GM18951 (cell line): ENCODE results near the gene SOS1.

Source experiments
- POLR2A ChIP-seq: IDR thresholded peaks from 4 replicates; pipeline ENCODE4 v1.6.1; 2011; ENCODE audit warnings: mild to moderate bottlenecking; ENCODE audit not compliant: insufficient read length, insufficient read depth; ENCODE audit errors: extremely low read depth
- in situ Hi-C: fragments of 300-500 bp; cut with MboI; formaldehyde crosslinking; loops from one replicate; pipeline ENCODE4 v1.12.0; 2022; ENCODE audit warnings: low sequenced_read_pairs, mixed read lengths, inconsistent platforms; ENCODE audit not compliant: unreplicated experiment

The SOS1 gene

GRCh38 chr2:38975042-38975441 lies 145.8 kb downstream of the SOS1 start:
- in situ Hi-C loops, result no loop called here

GRCh38 chr2:38973266-38973665 lies 147.6 kb downstream of the SOS1 start:
- in situ Hi-C loops, result no loop called here
- TF ChIP-seq POLR2A, result no peak

More at GRCh38 chr2:38975042-38975441, 145.8 kb downstream of the SOS1 start:
- TF ChIP-seq POLR2A, result no peak

- in situ Hi-C loops, result no loop called here
- no peak for TF ChIP-seq POLR2A
Observed at GRCh38 chr2:38971377-38971776, 149.5 kb downstream of the SOS1 start.

- TF ChIP-seq POLR2A, result no peak
- in situ Hi-C loops, result no loop called here
Observed at GRCh38 chr2:38968021-38968420, 152.8 kb downstream of the SOS1 start.

- no peak for TF ChIP-seq POLR2A
- in situ Hi-C loops, result no loop called here
Observed at GRCh38 chr2:38966678-38967077, 154.2 kb downstream of the SOS1 start.

- in situ Hi-C loops, result no loop called here
- no peak for TF ChIP-seq POLR2A
Observed at GRCh38 chr2:38966006-38966405, 154.8 kb downstream of the SOS1 start.

GRCh38 chr2:38960609-38961320 lies 160.1 kb downstream of the SOS1 start:
- in situ Hi-C loops, result no loop called here
- TF ChIP-seq POLR2A, result no peak

- in situ Hi-C loops, result loop anchor here (10.0 kb wide), 1 partner anchor 265 kb away; no protein-coding TSS in a partner anchor
Observed at GRCh38 chr2:38959938-38960608, 160.8 kb downstream of the SOS1 start.

GRCh38 chr2:38959466-38959865 lies 161.4 kb downstream of the SOS1 start:
- in situ Hi-C loops, result loop anchor here (10.0 kb wide), 1 partner anchor 265 kb away; no protein-coding TSS in a partner anchor
- TF ChIP-seq POLR2A, result no peak

More at GRCh38 chr2:38959938-38960608, 160.8 kb downstream of the SOS1 start:
- TF ChIP-seq POLR2A, result no peak

GRCh38 chr2:38957972-38958371 lies 162.9 kb downstream of the SOS1 start:
- in situ Hi-C loops, result loop anchor here (10.0 kb wide), 1 partner anchor 267 kb away; no protein-coding TSS in a partner anchor
- TF ChIP-seq POLR2A, result no peak

- in situ Hi-C loops, result loop anchor here (10.0 kb wide), 1 partner anchor 273 kb away; no protein-coding TSS in a partner anchor
- TF ChIP-seq POLR2A, result no peak
Observed at GRCh38 chr2:38951766-38952165, 169.1 kb downstream of the SOS1 start.

- TF ChIP-seq POLR2A, result no peak
- in situ Hi-C loops, result no loop called here
Observed at GRCh38 chr2:38948995-38949394, 171.9 kb downstream of the SOS1 start.

GRCh38 chr2:38948387-38948882 lies 172.4 kb downstream of the SOS1 start:
- TF ChIP-seq POLR2A, result no peak
- in situ Hi-C loops, result no loop called here

- in situ Hi-C loops, result no loop called here
- TF ChIP-seq POLR2A, result no peak
Observed at GRCh38 chr2:38947241-38948239, 173.3 kb downstream of the SOS1 start.
